Measurements from ENCODE around the gene CHI3L1.

Gene CHI3L1

DNA sequence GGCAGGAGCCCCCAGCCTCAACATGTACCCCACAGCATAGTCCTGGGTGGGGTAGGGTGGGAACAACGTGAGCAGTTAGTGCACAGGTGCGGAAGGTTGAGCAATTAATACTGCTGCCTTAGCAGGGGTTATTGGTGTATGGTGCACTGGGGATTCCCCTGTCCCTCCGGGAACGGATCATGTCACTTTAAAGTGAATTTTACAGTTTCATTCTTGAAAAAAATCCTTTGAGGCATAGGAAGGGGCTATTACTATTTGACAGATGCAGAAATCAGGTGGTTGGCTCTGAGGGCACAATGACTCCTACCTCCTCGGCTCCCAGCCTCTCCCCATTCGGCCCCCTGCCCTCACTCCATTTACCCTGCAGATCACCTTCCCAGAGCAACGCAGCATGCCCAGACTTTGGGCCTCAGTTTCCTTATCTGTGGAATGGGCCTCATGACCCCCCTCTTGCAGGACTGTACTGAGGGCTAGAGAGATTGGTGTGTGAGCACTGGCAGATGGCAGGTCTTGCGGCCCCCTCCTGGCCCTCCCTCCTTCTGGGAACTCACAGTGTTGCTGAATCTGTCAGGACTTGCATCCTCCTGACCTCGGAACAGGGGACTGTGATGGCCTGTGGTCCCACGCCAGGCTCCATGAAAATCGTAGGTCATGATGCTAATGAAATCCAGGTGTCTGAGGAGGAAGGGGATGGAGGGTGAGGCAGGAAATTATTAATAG, 5.7 kb downstream of the CHI3L1 start:
- DNase-seq = no peak

DNA sequence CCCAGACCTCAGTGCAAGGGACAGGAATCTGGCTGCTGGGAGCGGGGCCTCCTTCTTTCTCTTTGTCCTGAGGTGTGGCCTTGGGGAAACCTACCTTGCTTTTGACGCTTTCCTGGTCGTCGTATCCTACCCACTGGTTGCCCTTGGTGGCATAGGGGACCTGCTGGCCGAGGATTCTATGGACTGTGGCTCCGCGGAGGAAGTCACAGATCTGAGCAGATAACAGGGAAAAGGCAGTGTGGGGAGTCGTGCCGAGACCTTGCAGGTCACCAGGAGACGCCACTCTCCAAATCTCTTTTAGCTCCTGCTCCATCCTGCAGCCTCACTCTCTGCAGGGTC, 6.9 kb downstream of the CHI3L1 start:
- no peak for DNase-seq

DNA sequence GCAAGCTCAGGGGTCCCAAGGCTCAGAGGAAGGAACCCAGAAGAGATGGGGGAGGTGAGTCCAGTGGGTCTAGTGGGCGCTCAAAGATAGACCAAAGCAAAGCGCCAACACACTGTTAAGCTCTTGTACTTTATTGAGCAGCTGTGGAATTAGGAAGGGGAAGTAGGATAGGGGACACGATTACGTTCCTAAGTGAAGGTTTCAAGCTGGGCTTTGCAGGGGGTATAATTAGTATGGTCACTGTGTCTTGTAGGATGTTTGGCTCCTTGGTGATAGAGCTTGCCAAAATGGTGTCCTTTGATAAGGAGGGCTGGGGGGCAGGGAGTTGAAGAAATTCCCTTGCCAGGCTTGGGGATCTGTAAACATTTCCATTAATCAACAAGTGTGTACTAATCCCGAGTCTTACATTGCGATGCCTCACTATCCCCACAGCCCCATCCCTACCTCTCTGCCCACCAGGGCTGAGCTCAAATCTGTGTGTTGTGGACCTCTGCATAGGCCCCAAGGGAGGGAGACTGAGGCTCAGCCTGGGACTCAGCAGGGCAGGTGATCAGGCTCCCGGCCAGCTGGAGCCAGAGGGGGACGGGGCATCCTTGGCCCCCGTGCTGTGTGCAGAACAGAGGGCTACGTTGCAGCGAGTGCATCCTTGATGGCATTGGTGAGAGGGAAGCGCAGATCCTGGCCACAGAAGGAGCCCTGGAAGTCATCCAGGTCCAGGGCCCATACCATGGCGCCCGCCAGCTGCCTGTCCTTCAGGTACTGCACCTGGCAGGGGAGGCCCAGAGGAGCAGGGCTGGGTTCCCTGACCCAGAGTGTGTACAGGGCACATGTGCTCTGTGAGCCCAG, 7.5 kb downstream of the CHI3L1 start:
- no peak for DNase-seq

DNA sequence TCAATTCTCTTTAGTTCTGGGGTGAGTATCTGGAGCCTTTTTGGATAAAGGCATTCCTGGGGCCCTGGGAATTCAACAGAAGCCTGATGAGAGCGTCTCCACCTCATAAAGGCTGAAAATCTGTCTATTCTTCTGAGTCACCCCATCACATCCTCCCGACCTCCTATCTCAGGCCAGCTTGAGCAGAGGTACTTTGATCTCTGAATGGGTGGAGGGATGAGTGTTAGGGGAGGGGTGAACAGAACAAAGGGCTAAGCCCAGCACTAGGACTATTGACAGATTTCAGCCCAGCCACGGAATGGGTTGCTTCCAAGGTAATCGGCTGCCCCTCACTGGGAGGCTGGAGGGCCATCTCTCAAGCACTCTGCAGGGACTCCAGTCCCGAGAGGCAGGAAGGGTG, 8.4 kb downstream of the CHI3L1 start:
- no peak for DNase-seq

DNA sequence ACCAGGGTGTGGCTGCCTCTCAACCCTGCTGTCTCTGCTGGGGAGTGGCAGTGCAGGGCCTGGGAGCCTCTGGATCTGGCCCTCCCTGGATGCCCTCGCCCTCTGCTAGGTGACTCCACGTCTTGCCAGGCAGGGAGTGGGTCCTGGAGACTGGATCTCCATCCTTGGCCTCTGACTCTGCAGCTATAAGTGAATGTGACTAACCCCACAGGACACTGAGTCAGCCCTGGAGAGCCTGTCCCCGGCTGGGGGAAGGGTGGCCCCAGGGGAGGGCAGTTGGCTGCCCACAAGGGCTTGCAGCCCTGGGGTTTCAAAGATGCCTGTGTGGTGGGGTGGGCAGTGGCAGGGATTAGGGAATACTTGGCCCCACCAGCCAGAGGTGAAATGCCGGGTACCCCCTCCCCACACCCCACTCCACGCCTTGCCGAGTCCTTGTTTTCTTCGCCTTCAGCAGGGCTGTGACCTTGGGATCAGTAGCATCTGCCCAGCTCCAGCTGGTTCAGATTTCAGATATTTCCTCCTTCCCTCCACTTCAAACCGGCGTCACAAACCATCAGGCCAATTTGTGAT, 8.9 kb downstream of the CHI3L1 start:
- DNase-seq = no peak

DNA sequence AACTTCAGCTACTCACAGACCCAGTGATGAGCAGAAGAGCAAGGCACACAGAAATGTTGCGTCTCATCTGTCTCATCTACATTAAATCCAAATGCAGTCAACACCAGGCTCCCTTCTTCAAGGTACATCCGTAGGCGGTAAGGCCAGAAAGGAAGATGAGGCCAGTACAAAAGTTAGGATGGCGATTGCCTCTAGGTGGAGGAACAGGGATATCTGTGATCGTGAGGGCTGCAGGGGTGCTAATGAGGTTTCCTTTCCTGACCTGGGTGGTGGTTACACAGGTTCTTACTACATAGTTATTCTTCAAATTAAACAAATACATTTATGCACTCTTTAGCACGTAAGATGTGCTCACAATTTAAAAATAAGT, 9.5 kb downstream of the CHI3L1 start:
- no peak for DNase-seq

DNA sequence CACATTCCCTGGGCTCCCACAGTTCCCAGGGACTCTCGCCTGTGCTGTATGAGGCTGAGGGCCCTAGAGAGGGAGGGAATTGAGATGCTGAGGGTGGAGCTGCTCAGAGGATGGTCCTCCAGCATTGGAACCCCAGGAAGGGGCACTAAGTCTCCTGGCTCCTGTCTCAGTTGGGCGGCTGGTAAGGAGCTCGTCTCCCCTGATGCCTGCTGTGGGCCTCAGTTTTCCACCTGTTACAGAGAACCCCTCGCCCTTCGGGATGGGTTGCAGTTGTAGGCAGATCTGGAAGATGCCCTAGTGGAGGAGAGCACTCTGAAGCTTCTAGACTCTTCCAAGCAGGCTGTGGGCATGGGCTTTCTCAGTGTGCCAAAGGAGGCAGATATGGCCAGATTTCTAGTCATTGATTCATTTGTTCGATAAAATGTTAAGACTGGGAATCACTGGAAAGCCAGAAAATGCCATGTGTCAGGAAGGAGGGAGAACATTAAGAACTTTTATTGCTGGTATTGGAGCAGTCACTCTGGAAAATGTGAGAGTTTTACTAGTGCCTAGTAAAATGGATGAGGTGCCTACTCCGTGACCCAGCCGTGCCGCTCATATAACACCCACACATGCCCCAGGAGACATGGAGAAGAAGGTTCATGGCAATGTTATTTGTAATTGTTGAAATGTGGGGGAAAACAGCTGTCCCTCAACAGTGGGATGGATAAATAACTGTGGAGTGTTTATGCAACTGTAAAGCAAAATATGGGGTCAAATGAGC, 10.1 kb downstream of the CHI3L1 start:
- no peak for DNase-seq

DNA sequence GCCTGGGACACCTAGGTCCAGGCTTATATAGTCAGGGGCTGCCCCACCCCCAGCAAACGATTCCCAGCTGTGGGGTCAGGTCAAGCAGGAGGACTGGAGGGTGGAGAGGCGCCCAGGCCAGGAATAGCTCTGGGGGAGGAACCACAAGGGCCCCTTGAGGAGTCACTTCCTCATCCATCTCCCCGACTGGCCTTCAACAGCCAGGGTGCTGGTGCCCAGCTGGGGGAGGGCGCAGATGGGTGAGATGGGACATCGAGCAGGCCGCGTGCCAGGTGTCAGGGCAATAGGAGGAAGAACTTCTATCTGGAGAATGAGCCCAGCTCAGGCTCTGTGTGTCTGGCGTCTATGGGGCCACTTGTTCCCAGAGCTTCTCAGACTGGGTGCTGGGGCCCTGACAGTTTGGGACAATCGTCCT, 10.7 kb downstream of the CHI3L1 start:
- peak in 1 of 2 donors; percentile 40 for DNase-seq

DNA sequence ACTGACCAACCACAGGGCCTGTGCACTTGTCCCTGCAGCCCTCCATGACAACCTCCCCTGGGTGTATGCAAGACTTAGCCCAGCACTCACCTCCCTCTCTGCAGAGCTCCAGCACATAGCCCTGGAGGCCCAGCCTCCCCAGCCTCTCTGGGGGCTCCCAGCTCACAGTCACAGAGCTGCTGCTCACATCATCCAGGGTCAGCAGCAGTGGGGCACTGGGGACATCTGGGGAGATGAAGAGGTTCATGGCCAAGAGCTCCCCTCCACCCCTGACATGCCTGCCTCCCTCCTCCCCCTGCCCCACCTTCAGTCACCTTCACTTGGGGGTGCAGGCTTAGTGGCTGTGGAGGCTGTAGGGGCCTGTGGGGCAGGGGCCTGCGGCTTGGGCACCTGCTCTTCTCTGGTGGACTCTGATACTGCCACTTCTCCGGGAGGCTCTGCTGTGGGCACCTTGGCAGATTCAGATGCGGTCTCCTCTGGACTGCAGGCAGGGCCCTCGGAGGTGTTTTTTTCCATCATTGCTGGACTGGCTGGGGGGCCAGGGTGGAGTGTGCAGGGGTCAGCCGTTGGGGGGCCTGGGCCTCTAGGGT, 11.2 kb downstream of the CHI3L1 start, which contains the start of gene MYBPH:
TSS of gene MYBPH (minus strand) at position 590 of the 590 bp plus-strand sequence. CDS start at position 519, 71 bp downstream.
- DNase-seq = no peak

DNA sequence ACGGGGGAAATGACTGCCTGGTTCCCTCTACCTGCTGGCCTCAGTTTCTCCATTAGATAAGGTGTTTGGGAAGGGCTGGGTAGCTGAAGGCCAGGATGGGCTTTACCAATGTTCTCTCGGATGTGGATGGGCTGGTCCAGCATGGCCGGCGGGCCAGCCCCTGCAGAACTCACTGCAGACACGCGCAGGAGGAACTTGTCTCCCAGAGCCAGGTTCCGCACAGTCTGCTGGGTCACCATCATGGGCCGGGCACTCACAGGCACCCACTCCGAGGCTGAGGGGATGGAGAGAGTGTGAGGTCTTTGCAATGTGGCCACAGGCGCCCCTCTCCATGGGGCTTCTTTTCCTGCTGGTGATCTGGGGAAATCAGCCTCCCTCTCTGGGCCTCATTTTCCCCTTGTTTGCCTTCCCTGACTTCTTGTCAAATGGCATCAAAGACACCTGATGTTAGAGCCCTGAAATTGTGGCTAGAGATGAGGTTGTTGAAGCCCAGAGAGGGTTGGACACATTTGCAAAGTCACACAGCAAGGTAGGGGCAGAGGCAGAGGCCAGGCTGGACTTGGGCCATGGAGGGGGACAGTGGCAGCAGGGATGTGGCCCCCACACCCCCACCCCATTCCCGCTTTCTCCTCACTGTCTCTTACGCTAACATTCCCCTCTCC, 12.0 kb downstream of the CHI3L1 start:
- no peak for DNase-seq

DNA sequence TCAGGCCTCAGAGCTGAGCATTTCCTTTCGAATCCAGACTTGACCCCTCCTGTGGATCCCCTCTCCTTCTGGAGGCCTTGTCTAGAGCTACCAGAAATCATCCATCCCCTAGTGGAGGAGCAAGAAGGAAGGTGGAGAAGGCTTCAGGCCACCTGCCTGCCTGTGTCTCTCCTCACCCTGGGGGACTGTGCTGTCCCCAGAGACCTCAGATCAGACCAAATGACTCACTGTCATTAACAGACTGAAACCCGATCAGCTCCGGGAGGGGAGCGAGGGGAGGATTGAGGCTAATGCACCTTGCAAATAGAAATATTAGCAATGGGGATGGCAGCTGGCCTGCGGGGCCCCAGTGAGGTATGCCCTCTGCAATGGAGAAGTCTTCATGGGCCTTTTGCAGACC, 12.9 kb downstream of the CHI3L1 start:
- DNase-seq = no peak

DNA sequence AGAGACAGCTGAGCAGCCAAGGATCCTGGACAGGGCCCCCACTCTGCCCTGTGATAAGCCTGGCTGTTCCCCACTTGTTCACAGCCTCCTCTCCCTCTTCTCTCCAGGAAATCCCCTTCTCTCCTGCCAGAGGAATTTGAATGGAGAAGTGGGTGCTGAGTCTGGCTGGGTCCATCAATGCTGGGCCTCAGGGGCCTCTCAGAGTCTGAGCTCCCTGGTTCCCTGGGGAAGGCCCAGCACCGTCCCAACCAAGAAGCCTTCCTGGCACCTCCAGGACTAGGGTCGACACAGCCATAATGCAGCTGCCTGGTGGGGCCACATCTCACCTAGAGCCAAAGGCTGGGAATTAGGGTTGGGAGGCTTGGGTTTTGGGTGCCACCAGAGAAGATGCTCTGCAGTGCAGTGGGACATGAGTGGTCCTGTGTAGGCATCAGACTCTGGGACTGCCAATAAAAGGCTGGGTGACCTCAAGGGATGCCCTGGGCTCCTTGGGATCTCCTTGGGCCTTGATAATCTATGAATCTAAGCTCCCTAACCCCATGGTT, 13.4 kb downstream of the CHI3L1 start:
- no peak for DNase-seq

DNA sequence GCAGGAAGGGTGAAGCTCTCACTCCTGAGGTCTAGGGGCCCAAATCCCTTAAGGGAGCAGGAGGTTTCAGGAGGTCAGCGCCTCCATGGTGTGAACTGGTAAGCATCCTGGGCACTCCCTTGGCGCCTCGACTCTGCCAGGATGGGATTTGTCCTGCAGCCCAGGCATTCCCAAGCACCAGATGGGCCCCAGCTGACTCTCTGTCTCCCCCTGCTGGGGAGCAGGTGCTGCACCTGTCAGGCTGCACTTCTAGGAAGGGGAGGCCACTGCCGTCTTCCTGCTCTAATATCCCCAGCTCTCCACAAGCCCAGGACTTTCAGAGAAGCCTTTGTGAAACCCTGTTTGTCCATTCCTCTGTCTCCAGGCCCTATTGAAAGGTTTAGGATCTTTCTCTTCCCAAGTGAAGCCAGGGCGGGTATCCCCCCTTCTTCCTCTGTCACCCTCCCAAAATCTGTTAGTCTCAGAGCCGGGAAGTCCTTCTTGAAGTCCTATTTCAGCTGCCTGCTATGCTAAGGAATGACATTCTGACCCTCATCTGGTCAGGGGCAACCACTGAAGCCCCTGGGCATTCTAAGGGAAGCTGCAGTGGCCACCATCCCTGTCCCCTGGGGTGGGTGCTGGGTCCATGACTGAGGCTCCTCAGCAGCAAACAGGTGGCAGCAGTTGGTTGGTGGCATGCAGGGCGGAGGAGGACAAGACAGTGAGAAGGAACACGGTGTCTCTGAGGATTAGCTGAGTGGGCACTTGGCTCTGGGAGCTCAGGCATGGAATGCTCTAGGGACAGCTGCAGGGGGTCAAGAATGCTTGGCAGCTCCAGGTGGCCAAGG, 14.1 kb downstream of the CHI3L1 start:
- DNase-seq = peak in 1 of 2 donors; percentile 64

DNA sequence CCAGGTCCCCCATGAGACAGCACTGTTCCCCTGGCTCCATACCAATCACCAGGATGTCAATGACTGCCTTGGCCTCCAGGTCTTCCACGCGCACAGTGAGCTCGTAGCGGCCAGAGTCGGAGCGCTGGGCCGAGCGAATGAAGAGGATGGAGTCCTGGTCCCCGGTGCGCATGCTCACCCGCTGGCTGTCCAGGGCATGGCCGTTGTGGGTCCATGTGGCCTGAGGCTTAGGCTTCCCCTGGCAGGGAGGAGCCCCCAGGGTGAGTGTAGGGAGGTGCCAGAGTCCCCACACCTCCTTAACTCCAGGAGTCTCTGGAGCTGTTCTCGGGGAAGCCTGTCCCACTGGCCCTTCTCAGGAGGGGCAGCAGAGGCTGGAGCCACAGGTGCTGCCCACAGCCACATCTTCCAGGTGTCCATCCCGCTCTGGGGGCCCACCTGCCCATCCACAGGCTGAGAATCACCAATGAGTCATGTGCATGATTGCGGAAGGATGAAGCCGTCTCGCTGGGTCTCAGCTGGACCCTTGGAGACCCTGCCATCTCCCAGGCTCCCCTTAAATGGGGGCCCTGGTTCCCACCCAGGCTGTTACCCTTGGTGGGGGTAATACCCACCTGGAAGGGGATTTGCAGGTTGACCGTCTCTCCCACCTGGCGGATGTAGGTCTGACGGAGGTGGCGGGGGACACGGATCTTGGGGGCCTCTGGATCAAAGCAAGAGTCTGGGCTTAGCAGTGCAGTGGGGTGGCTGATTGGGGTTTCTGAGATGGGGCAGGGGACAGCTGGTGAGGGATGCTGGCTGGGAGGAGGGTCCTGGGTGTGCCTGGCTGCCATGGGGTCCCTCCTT, 14.9 kb downstream of the CHI3L1 start:
- no peak for DNase-seq

DNA sequence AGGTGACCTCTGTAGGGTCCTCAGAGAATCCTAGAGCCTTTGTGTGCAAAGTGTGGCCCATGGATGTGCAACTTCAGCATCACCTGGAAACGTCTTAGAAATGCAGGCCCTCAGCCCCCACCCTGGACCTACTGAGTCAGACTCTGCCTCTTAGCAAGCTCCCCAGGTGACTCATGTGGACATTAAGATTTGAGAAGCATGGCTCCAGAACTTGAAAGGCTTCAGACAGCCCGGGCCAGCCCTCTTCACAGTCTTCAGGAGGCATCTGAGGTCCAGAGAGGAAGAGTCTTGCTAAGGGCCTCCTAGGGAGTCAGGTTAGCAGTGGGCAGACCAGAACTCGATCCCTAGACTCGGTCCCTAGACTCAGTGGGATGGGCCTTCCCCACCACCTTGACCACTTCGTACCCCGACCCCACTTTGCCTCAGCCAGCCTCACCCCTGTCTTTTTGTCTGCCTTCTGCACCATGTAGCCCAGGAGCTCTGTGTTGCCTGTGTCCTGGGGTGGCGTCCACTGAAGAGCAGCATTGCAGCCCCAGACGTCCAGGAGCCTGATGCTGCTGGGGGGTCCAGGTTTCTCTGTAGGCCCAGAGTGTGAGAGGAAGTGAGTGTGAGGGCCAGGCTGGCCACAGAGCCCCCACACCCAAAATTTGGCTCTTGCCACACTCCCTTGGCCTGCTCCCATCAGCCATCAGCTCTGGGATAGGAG, 15.7 kb downstream of the CHI3L1 start:
- no peak for DNase-seq

DNA sequence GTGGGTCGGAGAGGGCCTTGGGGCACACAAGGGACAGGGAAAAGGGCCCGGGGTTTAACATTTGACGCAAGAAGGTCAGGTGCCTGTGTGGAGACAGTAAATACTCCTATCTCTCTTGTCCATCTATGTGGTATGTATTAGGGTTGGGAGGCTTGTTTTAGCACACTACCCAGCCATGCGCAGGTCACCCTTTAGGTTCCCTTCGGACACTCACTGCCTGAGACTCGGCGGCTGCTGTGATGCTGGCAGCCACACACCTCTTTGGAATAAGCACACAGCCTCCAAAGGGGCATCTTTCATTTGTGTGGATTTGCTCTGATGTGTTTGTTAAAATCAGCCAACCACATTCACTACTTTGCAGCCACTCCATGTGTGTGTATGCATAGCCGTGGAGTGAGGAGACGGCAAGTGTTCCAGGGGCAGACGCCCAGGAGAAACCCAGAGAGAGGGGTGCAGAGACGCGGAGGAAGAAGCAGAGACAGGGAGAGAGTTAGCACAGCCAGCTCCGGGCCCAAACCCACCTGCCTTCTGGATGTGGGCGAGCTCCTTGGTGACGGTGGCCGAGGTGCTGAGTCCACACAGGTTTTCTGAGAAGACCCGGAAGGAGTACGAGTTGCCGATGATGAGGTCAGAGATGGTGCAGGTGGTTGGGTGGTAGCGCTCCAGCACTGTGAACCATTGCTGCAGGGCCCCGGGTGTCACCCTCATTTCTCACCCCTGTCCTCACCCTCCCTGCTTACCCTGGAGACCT, 16.6 kb downstream of the CHI3L1 start:
- no peak for DNase-seq

DNA sequence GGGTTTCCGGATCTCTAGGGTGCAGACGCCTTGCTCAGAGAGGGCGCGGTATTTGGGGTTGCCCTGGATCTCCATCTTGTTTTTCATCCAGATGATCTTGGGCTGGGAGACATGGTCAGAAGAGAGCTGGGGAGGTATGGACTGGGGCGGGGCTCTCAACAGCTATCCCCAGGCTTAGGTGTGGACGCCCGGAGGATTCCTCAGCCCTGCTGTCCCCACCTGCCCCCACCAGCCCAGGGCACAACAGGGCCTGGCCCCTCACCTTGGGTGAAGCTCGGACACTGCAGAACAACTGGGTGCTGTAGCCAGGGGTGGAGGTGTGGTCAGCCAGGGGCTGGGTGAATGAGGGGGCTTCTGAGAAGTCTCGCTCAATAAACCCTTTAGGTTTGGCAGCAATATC, 17.5 kb downstream of the CHI3L1 start:
- DNase-seq = no peak

DNA sequence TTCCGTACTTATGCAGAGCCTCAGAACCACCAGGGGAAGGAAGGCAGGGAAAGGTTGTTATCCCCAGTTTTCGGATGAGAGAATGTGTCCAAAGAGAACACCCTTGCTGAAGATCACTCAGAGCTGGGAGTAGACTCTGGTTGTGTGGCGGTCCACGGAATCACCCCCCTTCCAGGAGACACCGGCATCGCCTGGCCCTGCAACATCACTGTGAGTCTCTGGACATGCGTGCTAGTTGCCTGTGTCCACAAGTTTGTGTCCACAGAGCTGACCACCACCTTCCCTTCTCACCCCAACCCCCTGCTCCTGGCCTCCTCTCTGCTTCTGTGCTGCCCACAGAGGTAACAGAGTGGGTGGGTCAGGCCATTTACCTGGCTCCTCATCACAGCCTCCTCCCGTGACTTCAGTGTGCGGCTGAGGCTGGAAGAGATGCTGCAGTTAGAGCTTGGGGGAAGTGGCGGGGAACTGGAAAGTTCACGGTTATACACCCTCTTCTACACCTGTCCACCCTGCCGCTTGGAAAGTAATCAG, 18.2 kb downstream of the CHI3L1 start:
- DNase-seq = no peak

DNA sequence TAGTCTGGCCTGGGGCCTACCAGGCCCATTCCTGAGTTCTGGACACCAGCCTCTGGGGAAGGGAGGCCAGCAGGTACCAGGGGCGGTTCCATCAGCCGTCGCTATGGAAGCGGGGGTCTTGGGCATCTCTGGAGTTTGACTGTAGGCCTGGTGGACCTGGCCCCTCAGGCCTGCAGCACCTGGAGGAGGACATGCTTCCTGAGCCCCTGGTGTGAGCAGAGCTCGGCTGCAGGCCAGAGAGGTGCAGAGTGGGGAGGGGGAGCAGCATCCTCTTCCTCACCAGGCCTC, 18.6 kb downstream of the CHI3L1 start:
- no peak for DNase-seq
